Measurements from ENCODE around the gene NTNG1.

- TF ChIP-seq ZNF652 (CRISPR knock-in tag; IDR thresholded peaks at IDR 0.05; ENCODE audit: borderline replicate concordance, low read depth) (no peak), TFE3 (CRISPR knock-in tag; IDR thresholded peaks at IDR 0.05) (no peak), ZFP91 (CRISPR knock-in tag; IDR thresholded peaks at IDR 0.05; ENCODE audit: borderline replicate concordance) (no peak), ETV5 (CRISPR knock-in tag; IDR thresholded peaks at IDR 0.05; ENCODE audit: borderline replicate concordance) (no peak), KDM5B (CRISPR knock-in tag; IDR thresholded peaks at IDR 0.05; ENCODE audit: borderline replicate concordance) (no peak), CHCHD3 (CRISPR knock-in tag; IDR thresholded peaks at IDR 0.05) (no peak), MAX (IDR thresholded peaks at IDR 0.05) (no peak), ZFP36 (IDR thresholded peaks at IDR 0.05; ENCODE audit: borderline replicate concordance, low read depth, low read length, partially characterized antibody) (no peak), RFX5 (IDR thresholded peaks at IDR 0.05; ENCODE audit: low read depth, low read length) (no peak), HMG20A (CRISPR knock-in tag; IDR thresholded peaks at IDR 0.05; ENCODE audit: borderline replicate concordance) (no peak)
- TF ChIP-seq, protein P1, sequence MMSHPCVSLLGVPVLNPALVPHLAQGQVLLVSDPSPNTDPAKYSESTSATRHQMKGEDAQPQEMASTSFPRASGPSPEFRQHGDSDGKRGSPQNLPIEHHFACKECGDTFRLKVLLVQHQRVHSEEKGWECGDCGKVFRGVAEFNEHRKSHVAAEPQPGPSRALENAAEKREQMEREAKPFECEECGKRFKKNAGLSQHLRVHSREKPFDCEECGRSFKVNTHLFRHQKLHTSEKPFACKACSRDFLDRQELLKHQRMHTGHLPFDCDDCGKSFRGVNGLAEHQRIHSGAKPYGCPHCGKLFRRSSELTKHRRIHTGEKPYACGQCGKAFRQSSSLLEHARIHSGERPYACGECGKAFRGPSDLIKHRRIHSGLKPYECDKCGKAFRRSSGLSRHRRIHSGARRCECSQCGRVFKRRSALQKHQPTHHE (CRISPR knock-in tag; IDR thresholded peaks at IDR 0.05; ENCODE audit: borderline replicate concordance), result no peak
Measured at GRCh38 chr1:107531065-107531908, 390.4 kb downstream of the NTNG1 start.
